Astrocyte (in vitro differentiated cells and primary cell): ENCODE results near the gene CRIM1. TPM values are rescaled to one million over a fixed set of nuclear protein-coding genes. Genes with fewer than 3 reads are reported as not detected.

Experiments used
- DNase-seq: peaks from one replicate; pipeline ENCODE4 v3.0.0-alpha.2; 2010; ENCODE audit warnings: low read depth
- FAIRE-seq: peaks from 2 replicates; lab custom pipeline; 2011; peaks lifted over from hg19 to GRCh38; lab: Jason Lieb, UNC
- H2AFZ ChIP-seq: 2 replicates; pipeline ENCODE4 v1.6.0; 2012; ENCODE audit warnings: low read depth, low read length, inconsistent platforms
- H3K27ac ChIP-seq: 2 replicates; pipeline ENCODE4 v1.5.1; 2011; ENCODE audit warnings: low read depth, low read length, inconsistent platforms
- H3K27me3 ChIP-seq: 2 replicates; pipeline ENCODE4 v1.6.0; 2011; ENCODE audit warnings: low read length, inconsistent platforms; ENCODE audit not compliant: insufficient read depth
- H3K36me3 ChIP-seq: 2 replicates; pipeline ENCODE4 v1.5.1; 2011; ENCODE audit warnings: low read length, inconsistent platforms; ENCODE audit not compliant: insufficient read depth
- H3K4me1 ChIP-seq: 2 replicates; pipeline ENCODE4 v1.5.1; 2011; ENCODE audit warnings: low read length, inconsistent platforms; ENCODE audit not compliant: insufficient read depth
- H3K4me2 ChIP-seq: 2 replicates; pipeline ENCODE4 v1.6.0; 2012; ENCODE audit warnings: low read length, inconsistent platforms
- H3K4me3 ChIP-seq: 2 replicates; pipeline ENCODE4 v1.5.1; 2011; ENCODE audit warnings: low read depth, mild to moderate bottlenecking, low read length, inconsistent platforms; ENCODE audit not compliant: insufficient read depth
- H3K79me2 ChIP-seq: 2 replicates; pipeline ENCODE4 v1.6.0; 2012; ENCODE audit warnings: mild to moderate bottlenecking, low read length, inconsistent platforms; ENCODE audit not compliant: insufficient read depth
- H3K9ac ChIP-seq: 2 replicates; pipeline ENCODE4 v1.6.0; 2012; ENCODE audit warnings: mild to moderate bottlenecking, low read length, inconsistent platforms
- H3K9me3 ChIP-seq: 2 replicates; pipeline ENCODE4 v1.5.1; 2012; ENCODE audit warnings: low read depth, mild to moderate bottlenecking, low read length, inconsistent platforms; ENCODE audit not compliant: insufficient read depth
- H4K20me1 ChIP-seq: 2 replicates; pipeline ENCODE4 v1.6.0; 2012; ENCODE audit warnings: low read length, inconsistent platforms; ENCODE audit not compliant: insufficient read depth
- H3K27ac Mint-ChIP-seq: one replicate; pipeline ENCODE4 v1.8.0; 2021; ENCODE audit warnings: mild to moderate bottlenecking, mixed read lengths; ENCODE audit not compliant: unreplicated experiment
- H3K27me3 Mint-ChIP-seq: one replicate; pipeline ENCODE4 v1.8.0; 2021; ENCODE audit warnings: low read depth, mixed read lengths; ENCODE audit not compliant: unreplicated experiment
- H3K36me3 Mint-ChIP-seq: one replicate; pipeline ENCODE4 v1.8.0; 2021; ENCODE audit warnings: low read depth, mixed read lengths; ENCODE audit not compliant: unreplicated experiment
- H3K4me1 Mint-ChIP-seq: one replicate; pipeline ENCODE4 v1.8.0; 2021; ENCODE audit warnings: low read depth, mixed read lengths; ENCODE audit not compliant: unreplicated experiment
- H3K4me3 Mint-ChIP-seq: one replicate; pipeline ENCODE4 v1.8.0; 2021; ENCODE audit warnings: mild to moderate bottlenecking, moderate library complexity, mixed read lengths; ENCODE audit not compliant: unreplicated experiment
- H3K9me3 Mint-ChIP-seq: one replicate; pipeline ENCODE4 v1.8.0; 2021; ENCODE audit warnings: mild to moderate bottlenecking, mixed read lengths; ENCODE audit not compliant: unreplicated experiment
- CTCF ChIP-seq: IDR thresholded peaks from 2 replicates; pipeline ENCODE4 v1.5.1; 2011; ENCODE audit warnings: low read depth, mild to moderate bottlenecking, inconsistent platforms, low read length, moderate library complexity; ENCODE audit not compliant: insufficient read depth
- EZH2 ChIP-seq: IDR thresholded peaks from 2 replicates; pipeline ENCODE4 v1.6.1; 2012; ENCODE audit warnings: mild to moderate bottlenecking, low read length, inconsistent platforms; ENCODE audit not compliant: insufficient read depth
- total RNA-seq: library from RNA; stranded (reverse); gene quantifications from 2 replicates; pipeline ENCODE4 v1.2.1, GENCODE V29; 2021

The CRIM1 gene
- total RNA-seq, 1 donor from 2014 or later: 180 TPM

- H4K20me1 ChIP-seq: no peaks in the 10 kb centered on the region
- FAIRE-seq: no peak
- H2AFZ ChIP-seq: peak overlapping the region; percentile 43
- peak overlapping the region; percentile 74 for H3K9ac ChIP-seq
- peaks cover 75% of the 10 kb centered on the region for H3K4me1 ChIP-seq
- Mint-ChIP-seq H3K4me3 (peak overlapping the region; percentile 46), H3K36me3 (peaks cover 1% of the 10 kb centered on the region), H3K27me3 (no peaks in the 10 kb centered on the region), H3K27ac (peak overlapping the region; percentile 2), H3K4me1 (peaks cover 7% of the 10 kb centered on the region), H3K9me3 (no peaks in the 10 kb centered on the region)
- no peaks in the 10 kb centered on the region for H3K27me3 ChIP-seq
- peak overlapping the region; percentile 85 for H3K27ac ChIP-seq
- peaks cover 83% of the 10 kb centered on the region for H3K79me2 ChIP-seq
- peaks cover 7% of the 10 kb centered on the region for H3K36me3 ChIP-seq
- H3K9me3 ChIP-seq: no peaks in the 10 kb centered on the region
- peak; percentile 65 for DNase-seq
- no peak overlapping the region for H3K4me3 ChIP-seq
- TF ChIP-seq EZH2: no peak
- TF ChIP-seq CTCF: no peak
- H3K4me2 ChIP-seq: peak overlapping the region; percentile 74
These were observed 100.9 kb downstream of the CRIM1 start for GRCh38 chr2:36456227-36457175.

- H2AFZ ChIP-seq: no peak overlapping the region
- no peaks in the 10 kb centered on the region for H3K9me3 ChIP-seq
- Mint-ChIP-seq H3K27ac (peak overlapping the region; percentile 12), H3K27me3 (no peaks in the 10 kb centered on the region), H3K36me3 (no peaks in the 10 kb centered on the region), H3K9me3 (no peaks in the 10 kb centered on the region), H3K4me3 (no peak overlapping the region), H3K4me1 (peaks cover 12% of the 10 kb centered on the region)
- no peak overlapping the region for H3K4me2 ChIP-seq
- H3K27ac ChIP-seq: no peak overlapping the region
- H3K36me3 ChIP-seq: peaks cover 9% of the 10 kb centered on the region
- peak overlapping the region; percentile 16 for H3K9ac ChIP-seq
- DNase-seq: no peak
- H3K27me3 ChIP-seq: no peaks in the 10 kb centered on the region
- TF ChIP-seq EZH2: no peak
- no peak for TF ChIP-seq CTCF
- H3K79me2 ChIP-seq: peaks cover 86% of the 10 kb centered on the region
- FAIRE-seq: no peak
- no peak overlapping the region for H3K4me3 ChIP-seq
- H3K4me1 ChIP-seq: peaks cover 73% of the 10 kb centered on the region
- no peaks in the 10 kb centered on the region for H4K20me1 ChIP-seq
These were observed 102.5 kb downstream of the CRIM1 start for GRCh38 chr2:36458106-36458505.
